GM12801 (cell line): ENCODE results near the gene GDF2.

Experiments
- CTCF ChIP-seq: IDR thresholded peaks from one replicate; pipeline ENCODE4 v1.5.1; 2011; ENCODE audit warnings: control low read depth; ENCODE audit not compliant: insufficient read length; ENCODE audit errors: extremely low read depth

The GDF2 gene

GRCh38 chr10:47322300-47323061 is at the start of gene GDF2:
GDF2 (plus strand) TSS chr10:47322454; CDS start chr10:47322669, 215 bp downstream.
- no peak for TF ChIP-seq CTCF

- no peak for TF ChIP-seq CTCF
Observed at GRCh38 chr10:47276071-47276470, 46.2 kb upstream of the GDF2 start.

- no peak for TF ChIP-seq CTCF
Observed at GRCh38 chr10:47276576-47277351, 45.5 kb upstream of the GDF2 start.

- no peak for TF ChIP-seq CTCF
Observed at GRCh38 chr10:47277352-47278151, 44.7 kb upstream of the GDF2 start.

- TF ChIP-seq CTCF = no peak
Observed at GRCh38 chr10:47278152-47278473, 44.1 kb upstream of the GDF2 start.

GRCh38 chr10:47278720-47279119 is 43.5 kb upstream of the GDF2 start:
- TF ChIP-seq CTCF = no peak

- no peak for TF ChIP-seq CTCF
Observed at GRCh38 chr10:47279276-47279675, 43.0 kb upstream of the GDF2 start.
